ENCODE measurements around the gene NQO2. TPM values are rescaled to one million over a fixed set of nuclear protein-coding genes. Genes with fewer than 3 reads are reported as not detected.
"Not testable (repeated sequence)": the region's sequence is repeated elsewhere in the genome, so short reads cannot be mapped to it uniquely, and the experiment has no call there.

NQO2 gene
- total and polyA plus RNA-seq, 2 donors, result 16.4 to 21.7 TPM

- no peaks in the 10 kb centered on the region for H3K36me3 ChIP-seq (ENCODE audit: control insufficient read depth in 2 of 2, insufficient read depth in 2 of 2, low read length in 1 of 2)
- peaks cover 4 to 10% of the 10 kb centered on the region in 2 donors for H3K27me3 ChIP-seq (ENCODE audit: control insufficient read depth in 2 of 2, insufficient read depth in 1 of 2, low read length in 1 of 2)
- peaks cover 5 to 14% of the 10 kb centered on the region in 2 donors for H3K4me1 ChIP-seq (ENCODE audit: control insufficient read depth in 2 of 2, insufficient read depth in 2 of 2, low read length in 2 of 2)
- H3K27ac ChIP-seq (ENCODE audit: low read depth in 1 of 2, low read length in 1 of 2), result no peak overlapping the region
- peak overlapping the region in 1 of 2 donors; percentile 53 for H3K4me3 ChIP-seq (ENCODE audit: low read length in 2 of 2)
- 92% methylated on average over 17 of the region's 17 CpGs for WGBS
- no peaks in the 10 kb centered on the region for H3K9me3 ChIP-seq (ENCODE audit: control insufficient read depth in 2 of 2, insufficient read depth in 1 of 2, low read length in 1 of 2)
- DNase-seq (ENCODE audit: low read depth in 6 of 9, low spot score in 9 of 9), result no peak
Measured at GRCh38 chr6:3052481-3053230, 53.0 kb downstream of the NQO2 start.

- 79% methylated on average over 11 of the region's 11 CpGs for WGBS
- H3K27me3 ChIP-seq (ENCODE audit: control insufficient read depth in 2 of 2, insufficient read depth in 1 of 2, low read length in 1 of 2), result peaks cover 4 to 10% of the 10 kb centered on the region in 2 donors
- no peaks in the 10 kb centered on the region for H3K9me3 ChIP-seq (ENCODE audit: control insufficient read depth in 2 of 2, insufficient read depth in 1 of 2, low read length in 1 of 2)
- H3K36me3 ChIP-seq (ENCODE audit: control insufficient read depth in 2 of 2, insufficient read depth in 2 of 2, low read length in 1 of 2), result no peaks in the 10 kb centered on the region
- H3K27ac ChIP-seq (ENCODE audit: low read depth in 1 of 2, low read length in 1 of 2), result no peak overlapping the region
- H3K4me1 ChIP-seq (ENCODE audit: control insufficient read depth in 2 of 2, insufficient read depth in 2 of 2, low read length in 2 of 2), result peaks cover 5 to 14% of the 10 kb centered on the region in 2 donors
- peak overlapping the region; percentile 52 to 53 for H3K4me3 ChIP-seq (ENCODE audit: low read length in 2 of 2)
- no peak for DNase-seq (ENCODE audit: low read depth in 6 of 9, low spot score in 9 of 9)
Measured at GRCh38 chr6:3053231-3053508, 53.5 kb downstream of the NQO2 start.

GRCh38 chr6:3054229-3055157, 54.8 kb downstream of the NQO2 start:
- H3K27ac ChIP-seq (ENCODE audit: low read depth in 1 of 2, low read length in 1 of 2), result peak overlapping the region in 1 of 2 donors; percentile 31
- H3K4me3 ChIP-seq (ENCODE audit: low read length in 2 of 2), result peak overlapping the region in 1 of 2 donors; percentile 53
- not testable (repeated sequence) for H3K36me3 ChIP-seq (ENCODE audit: control insufficient read depth in 2 of 2, insufficient read depth in 2 of 2, low read length in 1 of 2); DNase-seq (ENCODE audit: low read depth in 6 of 9, low spot score in 9 of 9); H3K9me3 ChIP-seq (ENCODE audit: control insufficient read depth in 2 of 2, insufficient read depth in 1 of 2, low read length in 1 of 2)
- peaks cover 4 to 10% of the 10 kb centered on the region in 2 donors for H3K27me3 ChIP-seq (ENCODE audit: control insufficient read depth in 2 of 2, insufficient read depth in 1 of 2, low read length in 1 of 2)
- peaks cover 5 to 16% of the 10 kb centered on the region in 2 donors for H3K4me1 ChIP-seq (ENCODE audit: control insufficient read depth in 2 of 2, insufficient read depth in 2 of 2, low read length in 2 of 2)
- 72% methylated on average over 27 of the region's 27 CpGs for WGBS

- H3K36me3 ChIP-seq (ENCODE audit: control insufficient read depth in 2 of 2, insufficient read depth in 2 of 2, low read length in 1 of 2); H3K4me3 ChIP-seq (ENCODE audit: low read length in 2 of 2); DNase-seq (ENCODE audit: low read depth in 6 of 9, low spot score in 9 of 9); H3K27ac ChIP-seq (ENCODE audit: low read depth in 1 of 2, low read length in 1 of 2); H3K9me3 ChIP-seq (ENCODE audit: control insufficient read depth in 2 of 2, insufficient read depth in 1 of 2, low read length in 1 of 2): not testable (repeated sequence)
- 65% methylated on average over 3 of the region's 3 CpGs for WGBS
- H3K27me3 ChIP-seq (ENCODE audit: control insufficient read depth in 2 of 2, insufficient read depth in 1 of 2, low read length in 1 of 2), result peaks cover 4 to 10% of the 10 kb centered on the region in 2 donors
- H3K4me1 ChIP-seq (ENCODE audit: control insufficient read depth in 2 of 2, insufficient read depth in 2 of 2, low read length in 2 of 2), result peaks cover 5 to 16% of the 10 kb centered on the region in 2 donors
Measured at GRCh38 chr6:3055158-3055499, 55.4 kb downstream of the NQO2 start.

GRCh38 chr6:3057063-3057770, 57.5 kb downstream of the NQO2 start:
- Histone ChIP-seq H3K36me3 (ENCODE audit: control insufficient read depth in 2 of 2, insufficient read depth in 2 of 2, low read length in 1 of 2) (no peaks in the 10 kb centered on the region), H3K4me1 (ENCODE audit: control insufficient read depth in 2 of 2, insufficient read depth in 2 of 2, low read length in 2 of 2) (peaks cover 5 to 16% of the 10 kb centered on the region in 2 donors), H3K27me3 (ENCODE audit: control insufficient read depth in 2 of 2, insufficient read depth in 1 of 2, low read length in 1 of 2) (peaks cover 4 to 10% of the 10 kb centered on the region in 2 donors), H3K4me3 (ENCODE audit: low read length in 2 of 2) (no peak overlapping the region), H3K9me3 (ENCODE audit: control insufficient read depth in 2 of 2, insufficient read depth in 1 of 2, low read length in 1 of 2) (no peaks in the 10 kb centered on the region), H3K27ac (ENCODE audit: low read depth in 1 of 2, low read length in 1 of 2) (no peak overlapping the region)
- DNase-seq (ENCODE audit: low read depth in 6 of 9, low spot score in 9 of 9), result no peak
- 96% methylated on average over 11 of the region's 11 CpGs for WGBS

- no peak for DNase-seq (ENCODE audit: low read depth in 6 of 9, low spot score in 9 of 9)
- Histone ChIP-seq H3K4me3 (ENCODE audit: low read length in 2 of 2) (no peak overlapping the region), H3K4me1 (ENCODE audit: control insufficient read depth in 2 of 2, insufficient read depth in 2 of 2, low read length in 2 of 2) (peaks cover 2 to 9% of the 10 kb centered on the region in 2 donors), H3K9me3 (ENCODE audit: control insufficient read depth in 2 of 2, insufficient read depth in 1 of 2, low read length in 1 of 2) (no peaks in the 10 kb centered on the region), H3K36me3 (ENCODE audit: control insufficient read depth in 2 of 2, insufficient read depth in 2 of 2, low read length in 1 of 2) (no peaks in the 10 kb centered on the region), H3K27ac (ENCODE audit: low read depth in 1 of 2, low read length in 1 of 2) (no peak overlapping the region), H3K27me3 (ENCODE audit: control insufficient read depth in 2 of 2, insufficient read depth in 1 of 2, low read length in 1 of 2) (peaks cover 4 to 14% of the 10 kb centered on the region in 2 donors)
- 66% methylated on average over 2 of the region's 2 CpGs for WGBS
Measured at GRCh38 chr6:3058957-3059356, 59.3 kb downstream of the NQO2 start.

- not testable (repeated sequence) for H3K4me3 ChIP-seq (ENCODE audit: low read length in 2 of 2); DNase-seq (ENCODE audit: low read depth in 6 of 9, low spot score in 9 of 9); H3K27ac ChIP-seq (ENCODE audit: low read depth in 1 of 2, low read length in 1 of 2); H3K36me3 ChIP-seq (ENCODE audit: control insufficient read depth in 2 of 2, insufficient read depth in 2 of 2, low read length in 1 of 2); H3K9me3 ChIP-seq (ENCODE audit: control insufficient read depth in 2 of 2, insufficient read depth in 1 of 2, low read length in 1 of 2)
- Histone ChIP-seq H3K27me3 (ENCODE audit: control insufficient read depth in 2 of 2, insufficient read depth in 1 of 2, low read length in 1 of 2) (peaks cover 0 to 17% of the 10 kb centered on the region in 2 donors), H3K4me1 (ENCODE audit: control insufficient read depth in 2 of 2, insufficient read depth in 2 of 2, low read length in 2 of 2) (peaks cover 5 to 17% of the 10 kb centered on the region in 2 donors)
- WGBS, result 98% methylated on average over 11 of the region's 11 CpGs
Measured at GRCh38 chr6:3060092-3060491, 60.4 kb downstream of the NQO2 start.

GRCh38 chr6:3061501-3061941, 61.8 kb downstream of the NQO2 start:
- Histone ChIP-seq H3K4me3 (ENCODE audit: low read length in 2 of 2) (no peak overlapping the region), H3K9me3 (ENCODE audit: control insufficient read depth in 2 of 2, insufficient read depth in 1 of 2, low read length in 1 of 2) (no peaks in the 10 kb centered on the region), H3K27ac (ENCODE audit: low read depth in 1 of 2, low read length in 1 of 2) (no peak overlapping the region), H3K27me3 (ENCODE audit: control insufficient read depth in 2 of 2, insufficient read depth in 1 of 2, low read length in 1 of 2) (peaks cover 0 to 17% of the 10 kb centered on the region in 2 donors), H3K36me3 (ENCODE audit: control insufficient read depth in 2 of 2, insufficient read depth in 2 of 2, low read length in 1 of 2) (no peaks in the 10 kb centered on the region), H3K4me1 (ENCODE audit: control insufficient read depth in 2 of 2, insufficient read depth in 2 of 2, low read length in 2 of 2) (peaks cover 3 to 11% of the 10 kb centered on the region in 2 donors)
- DNase-seq (ENCODE audit: low read depth in 6 of 9, low spot score in 9 of 9), result no peak
- WGBS, result 55% methylated on average over 5 of the region's 5 CpGs

All from thymus (tissue), 11 donors.